Stomach (tissue), 9 donors: ENCODE data around the gene PROSER3. TPM values are rescaled to one million over a fixed set of nuclear protein-coding genes. Genes with fewer than 3 reads are reported as not detected.

Source experiments
- DNase-seq, 2 donors: peaks; one replicate each; pipeline versions ENCODE4 v3.0.0 to v3.0.0-alpha.2; 2013 to 2019
- H3K27ac ChIP-seq, 5 donors: fragments of 200-600 bp in 4 of 5; sonication (generic) in 4 of 5; one replicate each; pipeline ENCODE4 v1.5.1; 2013 to 2019; ENCODE audit warnings: mild to moderate bottlenecking in 1 of 5, moderate library complexity in 1 of 5
- H3K27me3 ChIP-seq, 3 donors: fragments of 200-600 bp; sonication (generic); one replicate each; pipeline ENCODE4 v1.5.1; 2017 to 2019; ENCODE audit warnings: mixed run types in 1 of 3
- H3K36me3 ChIP-seq, 4 donors: fragments of 200-600 bp; sonication (generic); 1 replicate in 3 of 4; 2 replicates in 1 of 4; pipeline ENCODE4 v1.5.1; 2016 to 2019
- H3K4me1 ChIP-seq, 4 donors: fragments of 200-600 bp; sonication (generic); one replicate each; pipeline ENCODE4 v1.5.1; 2016 to 2019
- H3K4me3 ChIP-seq, 4 donors: fragments of 200-600 bp; sonication (generic) in 3 of 4; one replicate each; pipeline ENCODE4 v1.5.1; 2016 to 2019; ENCODE audit warnings: mild to moderate bottlenecking in 1 of 4
- H3K9me3 ChIP-seq, 4 donors: fragments of 200-600 bp; sonication (generic); one replicate each; pipeline ENCODE4 v1.5.1; 2016 to 2019
- EP300 ChIP-seq: sonication (generic); formaldehyde crosslinking; IDR thresholded peaks from one replicate; pipeline ENCODE4 v1.6.1; 2017; ENCODE audit warnings: antibody characterized with exemption
- POLR2A ChIP-seq, 4 donors: fragments of 450-650 bp; IDR thresholded peaks; one replicate each; pipeline ENCODE4 v1.6.1; 2016; ENCODE audit warnings: antibody characterized with exemption in 4 of 4, control low read depth in 2 of 4, mild to moderate bottlenecking in 1 of 4, moderate library complexity in 1 of 4
- POLR2AphosphoS5 ChIP-seq, 3 donors: sonication (generic); formaldehyde crosslinking; IDR thresholded peaks; one replicate each; pipeline ENCODE4 v1.6.1; 2016; ENCODE audit warnings: antibody characterized with exemption in 3 of 3
- WGBS, 5 donors: extraction: QIAGEN DNeasy Blood & Tissue Kit in 3 of 5; methylation state at CpG; one replicate each; pipeline versions ENCODE4 v1.1.5 to v1.1.7; 2013 to 2018; 5-methylcytosine and 5-hydroxymethylcytosine counted together
- intact Hi-C: fragments of 100-400 bp; cut with DNase I; formaldehyde crosslinking; loops from one replicate; pipeline ENCODE4 v1.15.1; 2023; ENCODE audit warnings: low total_unique reads
- polyA plus RNA-seq, 3 donors: library from polyadenylated mRNA; stranded (reverse); fragments of 200-250 nt; gene quantifications; one replicate each; pipeline ENCODE4 v1.2.3, GENCODE V29; 2013
- total RNA-seq, 5 donors: library from RNA; depleted of rRNA; stranded (reverse); fragments of >200 nt; gene quantifications; one replicate each; pipeline versions ENCODE4 v1.1.0 to v1.2.3, GENCODE V29; 2014 to 2016
- TF ChIP-seq, protein P1 (sequence below), 7 experiments: fragments of 450-650 bp in 4 of 7; fragments of 200-600 bp in 3 of 7; sonication (generic) in 3 of 7; IDR thresholded peaks; one replicate each; pipeline ENCODE4 v1.5.1; 2016 to 2019; ENCODE audit warnings: antibody characterized with exemption in 7 of 7, control low read depth in 2 of 7, mild to moderate bottlenecking in 1 of 7
- donor health status: healthy with polysubstance abuse.
- donor health status: Bipolar disorder and iron deficiency.
- donor health status: healthy.

Gene PROSER3
- total and polyA plus RNA-seq, 8 donors: 3.6 to 61.3 (median 10.5) TPM

DNA sequence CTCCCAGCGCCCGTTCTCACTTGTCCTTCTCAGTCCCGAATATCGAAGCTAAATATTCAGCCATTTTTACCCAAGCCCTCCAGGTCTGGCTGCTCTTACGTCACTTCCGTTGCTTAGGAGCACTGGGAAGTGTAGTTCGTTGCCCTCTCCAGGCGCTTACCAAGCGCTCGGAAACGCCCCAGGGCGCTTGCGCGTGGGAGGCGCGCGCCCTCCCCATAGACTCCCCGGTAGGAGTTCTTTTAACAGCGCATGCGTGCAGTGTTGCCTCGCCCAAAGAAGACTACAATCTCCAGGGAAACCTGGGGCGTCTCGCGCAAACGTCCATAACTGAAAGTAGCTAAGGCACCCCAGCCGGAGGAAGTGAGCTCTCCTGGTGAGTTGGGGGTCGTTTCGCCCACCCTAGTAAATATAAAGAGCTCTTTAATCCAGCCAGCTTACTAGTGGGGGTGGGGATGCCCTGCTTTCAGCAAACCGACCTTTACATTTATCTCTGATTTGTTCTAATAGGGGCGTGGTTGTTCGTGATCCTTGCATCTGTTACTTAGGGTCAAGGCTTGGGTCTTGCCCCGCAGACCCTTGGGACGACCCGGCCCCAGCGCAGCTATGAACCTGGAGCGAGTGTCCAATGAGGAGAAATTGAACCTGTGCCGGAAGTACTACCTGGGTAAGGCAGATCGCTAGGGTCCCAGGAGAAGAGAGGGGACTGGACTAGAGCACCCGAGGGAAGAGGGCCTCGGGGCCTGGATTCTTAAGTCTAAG is 12.5 kb upstream of the PROSER3 start, which contains the start of the genes PSENEN and U2AF1L4:
PSENEN (plus strand) TSS at position 324 of the 759 bp plus-strand sequence; CDS start at position 604, 280 bp downstream.
U2AF1L4 (minus strand) TSS at position 91 of the 759 bp plus-strand sequence; CDS start at position 64, 27 bp downstream.
- intact Hi-C loops: no loop called here
- H3K4me3 ChIP-seq: peak within 1 kb of the TSS; percentile 82 to 96 (median 87)
- DNase-seq: peak; percentile 98 to 100
- TF ChIP-seq POLR2AphosphoS5 (IDR thresholded peaks at IDR 0.05): peak; percentile 61 to 89 (median 82)
- TF ChIP-seq, protein P1, sequence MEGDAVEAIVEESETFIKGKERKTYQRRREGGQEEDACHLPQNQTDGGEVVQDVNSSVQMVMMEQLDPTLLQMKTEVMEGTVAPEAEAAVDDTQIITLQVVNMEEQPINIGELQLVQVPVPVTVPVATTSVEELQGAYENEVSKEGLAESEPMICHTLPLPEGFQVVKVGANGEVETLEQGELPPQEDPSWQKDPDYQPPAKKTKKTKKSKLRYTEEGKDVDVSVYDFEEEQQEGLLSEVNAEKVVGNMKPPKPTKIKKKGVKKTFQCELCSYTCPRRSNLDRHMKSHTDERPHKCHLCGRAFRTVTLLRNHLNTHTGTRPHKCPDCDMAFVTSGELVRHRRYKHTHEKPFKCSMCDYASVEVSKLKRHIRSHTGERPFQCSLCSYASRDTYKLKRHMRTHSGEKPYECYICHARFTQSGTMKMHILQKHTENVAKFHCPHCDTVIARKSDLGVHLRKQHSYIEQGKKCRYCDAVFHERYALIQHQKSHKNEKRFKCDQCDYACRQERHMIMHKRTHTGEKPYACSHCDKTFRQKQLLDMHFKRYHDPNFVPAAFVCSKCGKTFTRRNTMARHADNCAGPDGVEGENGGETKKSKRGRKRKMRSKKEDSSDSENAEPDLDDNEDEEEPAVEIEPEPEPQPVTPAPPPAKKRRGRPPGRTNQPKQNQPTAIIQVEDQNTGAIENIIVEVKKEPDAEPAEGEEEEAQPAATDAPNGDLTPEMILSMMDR (IDR thresholded peaks at IDR 0.05): peak in 1 of 7 experiments; percentile 19
- peak in 1 of 4 donors; percentile 6 for TF ChIP-seq POLR2A (IDR thresholded peaks at IDR 0.05)
- TF ChIP-seq EP300: no peak
- peak within 1 kb of the TSS; percentile 95 to 100 (median 100) for H3K27ac ChIP-seq
- H3K36me3 ChIP-seq: peaks cover 0 to 11% (median 8%) of the 10 kb centered on the region in 4 donors
- no peaks in the 10 kb centered on the region for H3K27me3 ChIP-seq
- 0 to 1% (median 1%) methylated on average over 31 to 40 of the region's 40 CpGs for WGBS, 5 donors
- no peaks in the 10 kb centered on the region for H3K9me3 ChIP-seq
- H3K4me1 ChIP-seq: peaks cover 40 to 77% (median 58%) of the 10 kb centered on the region in 4 donors

DNA sequence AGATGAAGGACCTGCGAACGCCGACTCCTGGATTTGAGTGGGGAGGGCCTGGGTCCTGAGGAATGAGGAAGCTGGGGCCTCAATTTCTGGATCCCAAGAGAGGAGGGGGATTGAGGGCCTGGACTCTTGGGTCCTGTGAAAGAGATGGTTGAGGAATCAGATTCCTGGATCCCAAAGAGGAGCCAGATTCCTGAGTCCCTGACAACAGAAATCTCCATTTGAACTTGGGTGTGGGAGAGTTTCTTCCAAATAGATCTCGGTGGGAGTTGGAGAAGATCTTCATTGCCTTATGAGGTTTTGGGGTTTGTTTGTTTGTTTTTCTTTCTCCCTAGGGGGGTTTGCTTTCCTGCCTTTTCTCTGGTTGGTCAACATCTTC is 11.9 kb upstream of the PROSER3 start:
- H3K27me3 ChIP-seq: no peaks in the 10 kb centered on the region
- peak overlapping the region; percentile 67 to 100 (median 100) for H3K27ac ChIP-seq
- H3K4me1 ChIP-seq: peaks cover 35 to 77% (median 54%) of the 10 kb centered on the region in 4 donors
- TF ChIP-seq POLR2A (IDR thresholded peaks at IDR 0.05) (no peak), POLR2AphosphoS5 (IDR thresholded peaks at IDR 0.05) (no peak), EP300 (no peak)
- TF ChIP-seq, protein P1 (IDR thresholded peaks at IDR 0.05): no peak
- peak overlapping the region; percentile 82 to 96 (median 87) for H3K4me3 ChIP-seq
- H3K36me3 ChIP-seq: peaks cover 0 to 11% (median 9%) of the 10 kb centered on the region in 4 donors
- WGBS, 5 donors: 3 to 17% (median 10%) methylated on average over 4 of the region's 4 CpGs
- intact Hi-C loops: no loop called here
- no peaks in the 10 kb centered on the region for H3K9me3 ChIP-seq
- no peak for DNase-seq

DNA sequence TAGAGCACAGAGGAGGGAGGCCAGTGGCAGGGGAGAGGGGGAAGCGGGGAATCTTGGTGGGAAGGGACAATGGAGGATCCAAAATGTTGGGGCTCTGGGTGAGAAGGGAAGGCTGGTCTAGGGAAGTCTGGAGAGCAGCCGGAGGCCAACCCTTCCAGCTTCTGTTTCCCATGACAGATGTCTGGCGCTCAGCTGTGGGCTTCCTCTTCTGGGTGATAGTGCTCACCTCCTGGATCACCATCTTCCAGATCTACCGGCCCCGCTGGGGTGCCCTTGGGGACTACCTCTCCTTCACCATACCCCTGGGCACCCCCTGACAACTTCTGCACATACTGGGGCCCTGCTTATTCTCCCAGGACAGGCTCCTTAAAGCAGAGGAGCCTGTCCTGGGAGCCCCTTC is 11.4 kb upstream of the PROSER3 start:
- WGBS, 5 donors: 81 to 95% (median 88%) methylated on average over 4 to 5 of the region's 5 CpGs
- TF ChIP-seq, protein P1 (IDR thresholded peaks at IDR 0.05): no peak
- no peak for TF ChIP-seq EP300
- no peak for TF ChIP-seq POLR2A (IDR thresholded peaks at IDR 0.05)
- no peak for TF ChIP-seq POLR2AphosphoS5 (IDR thresholded peaks at IDR 0.05)
- Histone ChIP-seq H3K27me3 (no peaks in the 10 kb centered on the region), H3K36me3 (peaks cover 0 to 16% (median 10%) of the 10 kb centered on the region in 4 donors), H3K9me3 (no peaks in the 10 kb centered on the region), H3K4me1 (peaks cover 32 to 77% (median 49%) of the 10 kb centered on the region in 4 donors), H3K27ac (peak overlapping the region in 4 of 5 donors; percentile 99 to 100 (median 100)), H3K4me3 (peak overlapping the region in 2 of 4 donors; percentile 82 to 84)
- intact Hi-C loops: no loop called here
- no peak for DNase-seq

DNA sequence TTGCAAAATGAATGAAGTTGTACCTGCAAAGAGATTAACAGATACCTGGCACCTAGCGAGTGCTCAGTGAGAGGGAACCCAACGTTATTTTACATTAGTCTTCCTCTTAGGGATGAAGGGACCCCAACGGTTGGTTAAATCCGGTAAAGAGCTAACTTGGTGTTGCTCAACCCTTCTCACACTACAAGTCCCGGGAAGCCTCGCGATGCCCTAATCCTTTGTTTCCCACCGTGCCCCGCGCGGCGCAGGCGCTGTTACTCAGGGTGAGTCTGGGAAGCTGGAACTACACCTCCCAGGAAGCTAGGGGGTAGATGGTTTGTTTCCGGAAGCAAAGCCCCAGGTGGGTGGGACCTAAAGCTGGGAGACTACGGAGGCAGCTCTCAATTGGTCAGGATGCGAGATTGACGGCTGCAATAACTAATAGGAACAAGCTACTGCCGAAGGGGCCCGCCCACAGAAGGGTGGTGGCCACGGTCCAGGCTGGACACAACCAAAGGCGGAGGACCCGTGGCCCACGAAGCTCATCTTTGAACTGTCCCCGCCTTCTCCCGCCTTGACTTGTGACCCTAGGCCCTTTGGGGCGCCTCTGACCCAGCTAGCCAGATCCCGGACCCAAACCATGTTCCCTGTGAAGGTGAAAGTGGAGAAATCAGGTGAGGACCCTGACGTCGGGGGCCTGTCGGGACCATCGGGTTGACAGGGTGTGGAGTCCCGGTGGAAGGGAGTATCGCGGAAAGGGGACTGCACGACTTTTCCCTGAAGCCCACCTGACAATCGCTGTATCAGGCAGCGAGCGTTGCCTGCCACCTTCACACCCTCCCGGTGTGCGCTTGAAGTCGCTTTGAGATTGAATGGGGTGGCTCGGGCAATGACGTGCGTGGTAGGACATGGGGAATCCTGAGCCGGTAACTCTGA is 9.6 kb upstream of the PROSER3 start, which contains the start of gene LIN37:
LIN37 (plus strand) TSS at position 471 of the 915 bp plus-strand sequence; CDS start at position 620, 149 bp downstream.
- Histone ChIP-seq H3K4me3 (peak within 1 kb of the TSS; percentile 81 to 97 (median 90)), H3K27me3 (no peaks in the 10 kb centered on the region), H3K27ac (peak within 1 kb of the TSS; percentile 74 to 88 (median 86)), H3K4me1 (peaks cover 32 to 62% (median 46%) of the 10 kb centered on the region in 4 donors), H3K9me3 (no peaks in the 10 kb centered on the region), H3K36me3 (peaks cover 9 to 25% (median 21%) of the 10 kb centered on the region in 4 donors)
- intact Hi-C loops: no loop called here
- DNase-seq: peak; percentile 99 to 100
- TF ChIP-seq POLR2AphosphoS5 (IDR thresholded peaks at IDR 0.05) (peak; percentile 77 to 93 (median 93)), POLR2A (IDR thresholded peaks at IDR 0.05) (peak in 1 of 4 donors; percentile 83), EP300 (no peak)
- TF ChIP-seq, protein P1 (IDR thresholded peaks at IDR 0.05): peak in 2 of 7 experiments; percentile 32 to 59
- WGBS, 5 donors: 0 to 1% (median 0%) methylated on average over 44 to 45 of the region's 45 CpGs
